Activated CD8-positive, alpha-beta memory T cell treated with anti-CD3 and anti-CD28 coated beads, Interleukin-2, amount 10 ng/mL, durations not matched to agents 7 days and 5 days (primary cell): ENCODE measurements around the gene MGRN1. TPM values are rescaled to one million over a fixed set of nuclear protein-coding genes. Genes with fewer than 3 reads are reported as not detected.
A peak's percentile ranks its signal among the peaks of the same experiment; 100 is the strongest.

Experiments used
- ATAC-seq: fragments of 150-1000 bp; cut with Tn5 transposase; one replicate; pipeline ENCODE4 v1.10.0; 2021; ENCODE audit warnings: moderate library complexity
- CTCF ChIA-PET: fragments of 350-600 bp; sonication (Branson Sonifier 250); formaldehyde crosslinking; loops from one replicate; lab custom pipeline; 2021; ENCODE audit warnings: antibody characterized with exemption; lab: Charles Lee
- DNase-seq: peaks from one replicate; pipeline ENCODE4 v3.0.0-alpha.2; 2020
- H3K27ac Mint-ChIP-seq: one replicate; pipeline ENCODE4 v1.8.0; 2021; ENCODE audit warnings: mild to moderate bottlenecking, mixed read lengths
- H3K27me3 Mint-ChIP-seq: one replicate; pipeline ENCODE4 v1.8.0; 2021; ENCODE audit warnings: mixed read lengths
- H3K36me3 Mint-ChIP-seq: one replicate; pipeline ENCODE4 v1.8.0; 2021; ENCODE audit warnings: mild to moderate bottlenecking, mixed read lengths
- H3K4me1 Mint-ChIP-seq: one replicate; pipeline ENCODE4 v1.8.0; 2021; ENCODE audit warnings: mixed read lengths
- H3K4me3 Mint-ChIP-seq: one replicate; pipeline ENCODE4 v1.8.0; 2021; ENCODE audit warnings: mild to moderate bottlenecking, moderate library complexity, mixed read lengths
- H3K9me3 Mint-ChIP-seq: one replicate; pipeline ENCODE4 v1.8.0; 2022; ENCODE audit warnings: low read depth, mixed read lengths
- total RNA-seq, 2 experiments: library from RNA; stranded (reverse); gene quantifications; one replicate each; pipeline ENCODE4 v1.2.3, GENCODE V29; 2021

The MGRN1 gene
- total RNA-seq, 2 experiments from 2014 or later = 76.9 to 92.1 TPM

DNA sequence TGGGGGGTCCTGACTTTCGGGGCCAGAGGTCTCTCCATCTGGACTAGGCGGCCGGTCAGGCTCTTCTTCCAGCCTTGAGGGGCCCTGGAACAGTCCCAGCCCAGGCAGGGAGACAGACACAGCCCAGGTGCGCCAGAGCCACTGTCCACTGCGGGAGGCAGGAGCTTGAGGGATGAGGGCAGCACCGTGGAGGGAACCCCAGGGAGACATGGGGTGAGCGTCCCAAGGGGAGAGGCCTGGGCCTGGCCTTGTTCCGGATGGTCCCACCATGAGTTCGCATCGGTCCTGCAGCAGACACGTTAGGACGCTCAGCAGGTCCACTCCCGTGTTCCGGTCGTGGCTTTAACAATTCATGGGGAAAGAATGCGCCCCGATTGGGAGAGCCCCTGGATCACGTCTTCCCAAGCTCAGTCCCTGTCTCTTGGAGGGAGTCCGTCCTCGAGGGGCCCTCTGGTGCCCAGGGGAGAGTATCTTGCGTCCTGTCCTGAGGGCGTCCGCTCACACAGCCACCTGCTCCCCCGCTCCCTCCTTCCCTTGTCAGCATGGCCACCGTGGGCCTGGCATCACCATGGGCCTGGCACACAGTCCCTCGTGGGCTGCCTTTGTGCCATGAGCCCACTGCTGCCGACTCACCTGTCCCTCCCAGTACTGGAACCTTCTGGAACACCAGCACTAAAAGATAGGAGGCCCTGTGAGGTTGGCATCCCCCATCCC lies 62.0 kb downstream of the MGRN1 start:
- peaks cover 1% of the 10 kb centered on the region for H3K4me1 Mint-ChIP-seq
- no peak overlapping the region for H3K27ac Mint-ChIP-seq
- no peaks in the 10 kb centered on the region for H3K27me3 Mint-ChIP-seq
- peaks cover 5% of the 10 kb centered on the region for H3K36me3 Mint-ChIP-seq
- CTCF ChIA-PET = no interaction called here
- ATAC-seq = no peak
- no peak overlapping the region for H3K4me3 Mint-ChIP-seq
- H3K9me3 Mint-ChIP-seq = no peaks in the 10 kb centered on the region
- no peak for DNase-seq

DNA sequence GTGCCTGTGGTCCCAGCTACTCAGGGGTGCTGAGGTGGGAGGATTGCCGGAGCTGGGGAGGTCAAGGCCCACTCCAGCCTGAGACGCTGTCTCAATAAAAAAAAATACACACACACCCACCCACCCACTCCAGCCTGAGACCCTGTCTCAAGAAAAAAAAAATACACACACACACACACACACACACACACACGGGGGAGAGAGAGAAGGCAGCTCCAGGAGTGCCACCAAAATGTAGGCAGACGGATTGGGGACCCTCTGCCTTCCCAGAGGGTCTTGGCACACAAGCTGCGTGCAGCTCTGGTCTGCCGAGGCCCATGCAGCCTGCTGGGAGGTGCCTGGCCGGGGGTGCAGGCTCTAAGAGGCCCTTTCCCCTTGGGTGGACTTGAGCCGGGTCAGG lies 62.8 kb downstream of the MGRN1 start:
- no peak overlapping the region for H3K27ac Mint-ChIP-seq
- no peaks in the 10 kb centered on the region for H3K9me3 Mint-ChIP-seq
- peaks cover 5% of the 10 kb centered on the region for H3K36me3 Mint-ChIP-seq
- no peaks in the 10 kb centered on the region for H3K27me3 Mint-ChIP-seq
- no peak for ATAC-seq
- no peak for DNase-seq
- CTCF ChIA-PET = no interaction called here
- H3K4me1 Mint-ChIP-seq = peaks cover 4% of the 10 kb centered on the region
- no peak overlapping the region for H3K4me3 Mint-ChIP-seq

DNA sequence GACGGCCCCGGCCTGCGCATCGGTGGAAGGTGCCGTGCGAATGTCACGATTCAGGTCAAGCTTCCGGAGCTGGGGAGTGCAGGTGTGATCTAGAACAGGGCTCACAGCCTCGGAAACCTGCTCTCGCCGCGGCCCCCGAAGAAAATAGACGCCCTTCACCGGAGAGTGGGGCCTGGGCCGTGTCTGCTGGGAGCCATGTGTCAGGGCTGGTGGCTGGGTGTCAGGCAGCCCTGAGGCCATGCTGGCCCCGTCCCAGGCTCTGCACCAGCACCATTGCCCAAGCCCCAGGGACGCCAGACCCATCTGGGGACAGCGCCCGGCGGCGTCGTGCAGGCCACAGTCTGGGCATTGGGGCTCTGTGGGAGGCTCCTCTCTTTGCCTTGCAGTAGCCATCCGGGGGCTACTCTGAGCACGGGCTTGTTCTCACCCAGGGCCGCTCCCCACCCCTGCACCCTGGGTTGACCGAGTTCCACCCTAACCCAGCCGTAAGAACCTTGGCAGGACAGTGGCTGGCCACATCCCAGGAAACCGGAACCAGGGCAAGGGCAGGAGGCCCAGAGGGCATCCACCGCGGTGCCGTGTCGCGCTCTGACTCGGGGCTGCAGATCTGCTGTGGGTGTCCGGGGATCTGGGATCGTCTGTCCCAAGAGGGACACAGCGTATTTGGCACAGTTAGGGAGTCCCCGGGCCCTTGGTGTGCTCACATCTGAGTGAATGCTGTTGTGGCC lies 63.5 kb downstream of the MGRN1 start:
- Mint-ChIP-seq H3K4me3 (no peak overlapping the region), H3K36me3 (peaks cover 5% of the 10 kb centered on the region), H3K27me3 (no peaks in the 10 kb centered on the region), H3K4me1 (peaks cover 8% of the 10 kb centered on the region), H3K9me3 (no peaks in the 10 kb centered on the region), H3K27ac (no peak overlapping the region)
- CTCF ChIA-PET = no interaction called here
- ATAC-seq (no peak), DNase-seq (no peak)

DNA sequence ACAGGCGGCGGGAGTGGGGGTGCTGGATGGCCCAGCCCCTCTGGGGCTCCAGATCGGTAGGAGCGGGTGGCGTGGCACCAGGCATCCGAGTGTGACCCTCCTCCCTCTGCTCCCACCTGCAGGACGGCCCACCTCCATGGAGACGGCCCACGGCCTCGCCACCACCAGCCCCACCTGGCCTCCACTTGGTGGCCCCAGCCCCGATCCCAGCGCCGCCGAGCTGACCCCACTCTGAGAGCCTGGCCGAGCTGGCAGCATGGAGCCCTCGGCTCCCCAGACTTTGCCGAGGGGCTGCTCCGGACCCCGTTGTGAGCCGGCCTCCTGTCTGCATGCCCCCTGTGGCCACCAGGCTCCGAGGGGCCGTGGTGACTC lies 64.0 kb downstream of the MGRN1 start:
- Mint-ChIP-seq H3K27ac (no peak overlapping the region), H3K36me3 (peaks cover 5% of the 10 kb centered on the region), H3K9me3 (no peaks in the 10 kb centered on the region), H3K4me1 (peaks cover 10% of the 10 kb centered on the region), H3K27me3 (no peaks in the 10 kb centered on the region), H3K4me3 (no peak overlapping the region)
- CTCF ChIA-PET = no interaction called here
- ATAC-seq = no peak
- DNase-seq = no peak

DNA sequence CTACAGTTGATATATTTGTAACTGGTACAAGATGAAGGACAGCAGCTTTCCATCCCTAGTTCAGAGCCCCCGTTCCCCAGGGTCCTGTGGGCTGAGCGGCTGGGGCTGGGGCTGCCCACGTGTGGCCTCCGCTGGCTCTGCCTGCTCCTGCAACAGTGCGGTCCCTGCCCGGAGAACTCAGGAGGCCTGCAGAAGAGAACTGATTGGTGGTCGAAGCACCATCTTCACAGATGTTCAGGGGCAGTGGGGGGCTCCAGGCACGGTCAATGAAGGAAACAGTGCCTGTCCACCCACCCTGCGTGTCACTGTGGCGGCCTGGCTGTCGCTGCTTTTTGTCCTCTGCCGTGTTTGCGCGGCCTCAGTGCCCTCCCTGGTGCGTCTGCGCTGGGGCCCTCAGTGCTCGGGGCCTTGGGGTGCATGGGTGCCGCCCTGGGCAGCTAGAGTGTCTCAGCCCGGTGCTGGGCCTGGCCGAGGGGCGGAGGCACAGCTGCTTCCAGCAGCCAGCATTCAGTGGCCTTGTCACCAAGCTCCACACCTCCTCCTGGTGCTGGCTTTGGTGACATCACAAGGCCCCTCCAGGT lies 64.6 kb downstream of the MGRN1 start:
- DNase-seq = no peak
- Mint-ChIP-seq H3K36me3 (peaks cover 5% of the 10 kb centered on the region), H3K27ac (no peak overlapping the region), H3K9me3 (no peaks in the 10 kb centered on the region), H3K27me3 (no peaks in the 10 kb centered on the region), H3K4me1 (peaks cover 10% of the 10 kb centered on the region), H3K4me3 (no peak overlapping the region)
- CTCF ChIA-PET = no interaction called here
- no peak for ATAC-seq

DNA sequence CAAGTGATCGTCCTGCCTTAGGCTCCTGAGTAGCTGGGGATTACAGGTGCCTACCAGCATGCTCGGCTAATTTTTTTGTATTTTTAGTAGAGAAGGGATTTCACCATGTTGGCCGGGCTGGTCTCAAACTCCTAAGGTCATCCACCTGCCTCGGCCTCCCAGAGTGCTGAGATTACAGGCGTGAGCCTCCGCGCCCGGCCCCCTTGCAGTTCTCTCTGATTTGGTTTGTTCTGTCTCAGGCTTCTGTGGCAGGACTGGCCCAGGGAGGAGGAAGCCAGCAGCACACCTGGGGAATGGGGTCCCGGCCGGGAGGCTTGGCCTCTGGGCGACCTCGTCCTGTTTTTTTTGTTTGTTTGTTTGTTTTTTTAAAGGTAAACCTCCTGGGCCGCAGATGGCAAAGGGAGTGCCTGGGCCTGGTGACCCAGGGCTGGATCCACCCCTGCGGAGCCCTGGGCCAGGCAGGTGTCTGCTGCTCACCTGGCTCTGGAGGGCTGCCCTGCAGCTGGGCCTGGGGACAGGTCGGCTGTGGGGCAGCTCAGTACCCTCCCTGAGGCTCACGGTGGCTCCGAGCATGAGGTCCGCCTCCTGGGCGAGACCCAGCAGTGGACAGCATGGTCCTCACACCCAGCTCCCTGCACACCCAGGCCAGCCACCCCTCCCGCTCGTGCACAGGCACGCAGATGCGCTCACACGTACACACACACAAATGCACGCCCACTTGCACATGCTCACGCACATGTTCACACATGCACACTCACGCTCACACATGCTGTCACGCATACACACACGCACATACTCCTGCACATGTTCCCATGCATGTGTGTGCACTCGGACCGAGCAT lies 65.5 kb downstream of the MGRN1 start:
- CTCF ChIA-PET = no interaction called here
- H3K9me3 Mint-ChIP-seq = no peaks in the 10 kb centered on the region
- no peak overlapping the region for H3K27ac Mint-ChIP-seq

DNA sequence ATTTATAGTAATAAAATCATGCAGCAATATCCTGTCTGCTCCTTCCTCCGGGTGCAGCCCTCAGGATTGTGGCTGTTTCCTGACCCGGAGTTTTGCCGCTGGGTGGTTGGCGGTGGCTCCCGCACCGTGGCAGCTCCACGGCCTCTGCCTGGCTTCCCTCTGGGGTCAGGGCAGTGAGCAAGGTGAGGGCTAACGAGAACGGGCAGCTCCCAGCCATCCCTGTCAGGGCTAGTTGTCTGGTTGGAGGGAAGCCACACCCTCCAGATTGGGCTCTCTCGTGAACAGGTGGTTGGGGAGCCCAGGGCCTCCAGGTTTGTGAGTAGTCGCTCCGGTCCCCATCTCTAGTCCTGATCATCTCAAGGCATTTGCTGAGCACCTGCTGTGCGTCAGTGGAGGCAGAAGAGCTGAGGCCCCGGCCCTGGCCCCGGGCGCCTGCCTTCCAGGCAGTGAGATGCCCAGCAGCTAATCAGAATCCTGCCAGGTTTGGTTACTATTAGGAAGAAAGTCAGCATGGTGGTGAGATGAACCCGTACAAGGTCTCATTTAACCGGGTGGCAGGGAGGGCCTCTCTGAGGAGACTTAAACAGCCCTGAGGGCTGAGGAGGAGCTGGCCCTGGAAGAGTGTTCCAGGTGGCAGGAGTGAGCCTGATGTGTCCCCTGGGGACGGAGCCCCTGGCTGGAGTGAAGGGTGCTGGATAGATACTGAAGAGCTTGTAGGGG lies 66.5 kb downstream of the MGRN1 start:
- no peak overlapping the region for H3K4me3 Mint-ChIP-seq

More for the DNA sequence above, 65.5 kb downstream of the MGRN1 start:
- Mint-ChIP-seq H3K27me3 (no peaks in the 10 kb centered on the region), H3K4me3 (no peak overlapping the region), H3K36me3 (peaks cover 5% of the 10 kb centered on the region), H3K4me1 (peaks cover 12% of the 10 kb centered on the region)
- ATAC-seq = no peak
- no peak for DNase-seq

DNA sequence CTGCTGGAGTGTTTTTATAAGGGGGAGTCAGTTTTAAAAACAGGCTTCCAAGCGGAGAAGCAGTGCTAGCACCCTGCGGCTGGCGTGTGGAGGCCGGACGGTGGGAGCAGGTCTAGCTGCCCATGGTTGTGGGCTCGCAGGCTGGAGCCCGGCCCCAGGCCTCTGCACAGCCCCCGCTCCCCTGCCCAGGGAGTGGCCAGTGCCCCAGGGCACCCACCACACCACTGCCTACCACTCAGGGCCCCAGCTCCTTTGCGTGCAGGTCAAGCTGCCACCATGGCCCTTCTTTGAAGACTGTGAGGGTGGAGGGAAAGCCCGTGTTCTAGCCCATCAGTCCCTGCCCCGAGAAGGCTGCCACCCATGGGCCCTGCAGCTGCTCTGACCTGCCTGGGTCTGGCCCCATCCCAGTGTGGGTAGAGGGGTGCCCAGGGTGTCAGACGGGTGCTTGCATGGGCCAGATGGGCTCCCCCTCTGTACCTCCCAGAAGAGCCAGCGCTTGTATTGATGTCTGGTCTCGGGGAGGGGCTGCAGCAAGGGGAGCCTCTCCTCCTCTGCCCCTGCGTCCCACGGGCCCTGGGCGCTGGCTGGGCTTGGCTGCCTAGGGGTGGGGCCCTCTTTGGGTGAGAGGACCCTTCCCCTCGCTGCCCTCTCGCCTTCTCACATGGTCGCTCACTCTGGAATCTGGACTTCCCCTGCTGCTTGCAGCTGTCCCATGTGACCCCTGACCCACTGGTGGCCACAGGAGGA lies 67.2 kb downstream of the MGRN1 start:
- H3K9me3 Mint-ChIP-seq = no peaks in the 10 kb centered on the region
- no peaks in the 10 kb centered on the region for H3K27me3 Mint-ChIP-seq
- H3K4me3 Mint-ChIP-seq = no peak overlapping the region
- no peak for ATAC-seq
- peaks cover 17% of the 10 kb centered on the region for H3K4me1 Mint-ChIP-seq
- no peak for DNase-seq
- H3K36me3 Mint-ChIP-seq = peaks cover 10% of the 10 kb centered on the region
- no peak overlapping the region for H3K27ac Mint-ChIP-seq
- CTCF ChIA-PET = interaction anchor here (1.0 to 3.7 kb wide), 3 partner anchors 15 to 68 kb away, joined by 3 to 12 read pairs (median 7); partner anchors contain the start of gene MGRN1

More for the DNA sequence above, 66.5 kb downstream of the MGRN1 start:
- ATAC-seq (no peak), DNase-seq (no peak)
- CTCF ChIA-PET = interaction anchor here (1.7 to 3.7 kb wide), 2 partner anchors 41 to 67 kb away, joined by 7 to 12 read pairs; partner anchors contain the start of gene MGRN1
- peak overlapping the region; percentile 54 for H3K27ac Mint-ChIP-seq
- no peaks in the 10 kb centered on the region for H3K9me3 Mint-ChIP-seq
- H3K4me1 Mint-ChIP-seq = peaks cover 17% of the 10 kb centered on the region
- H3K36me3 Mint-ChIP-seq = peaks cover 10% of the 10 kb centered on the region
- no peaks in the 10 kb centered on the region for H3K27me3 Mint-ChIP-seq

DNA sequence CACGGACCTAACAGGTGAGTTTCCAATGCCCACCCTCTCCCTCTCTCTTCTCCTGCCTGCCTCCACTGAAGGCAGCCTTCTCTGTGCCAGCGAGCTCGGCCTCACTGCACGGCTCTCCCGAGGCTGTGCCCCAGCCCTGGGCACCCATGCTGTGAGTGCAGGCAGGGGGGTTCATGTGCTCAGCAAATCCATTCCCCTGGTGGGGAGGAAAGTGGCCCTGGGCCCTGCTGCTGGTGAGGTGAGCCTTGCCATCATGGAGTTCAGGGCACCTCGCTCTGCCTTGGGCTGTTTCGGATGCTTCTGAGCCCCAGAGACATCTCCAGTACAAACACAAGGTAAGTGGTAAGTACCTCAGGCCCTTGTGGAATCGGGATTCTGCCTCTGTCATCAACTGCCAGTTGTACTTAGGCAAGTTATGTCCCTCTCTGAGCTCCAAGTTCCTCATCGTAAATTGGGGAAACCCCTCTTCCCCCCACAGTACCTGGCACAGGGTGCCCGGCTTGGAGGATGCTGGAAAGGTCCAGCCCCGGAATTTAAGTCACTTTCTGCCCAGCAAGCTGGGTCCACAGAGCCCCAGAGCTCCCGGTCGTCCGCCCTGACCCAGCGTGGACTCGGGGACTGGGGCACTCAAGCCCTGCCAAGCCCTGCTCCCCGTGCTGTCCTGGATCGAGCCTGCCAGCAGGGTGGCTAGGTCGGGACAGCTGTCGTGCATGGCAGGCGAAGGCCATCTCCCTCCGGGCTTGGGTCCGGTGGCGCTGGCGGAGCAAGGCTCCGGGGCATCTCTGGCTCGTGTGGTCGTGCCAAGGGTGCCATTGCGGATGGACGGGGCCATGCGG lies 68.1 kb downstream of the MGRN1 start:
- DNase-seq (peak; percentile 51), ATAC-seq (peak; percentile 17)
- H3K9me3 Mint-ChIP-seq = no peaks in the 10 kb centered on the region
- peaks cover 8% of the 10 kb centered on the region for H3K36me3 Mint-ChIP-seq
- CTCF ChIA-PET = interaction anchor here (0.6 to 3.7 kb wide), 5 partner anchors 8 to 69 kb away, joined by 3 to 12 read pairs (median 3); partner anchors contain the start of gene MGRN1
- peak overlapping the region; percentile 82 for H3K27ac Mint-ChIP-seq
- H3K4me1 Mint-ChIP-seq = peaks cover 17% of the 10 kb centered on the region
- H3K27me3 Mint-ChIP-seq = no peaks in the 10 kb centered on the region
- H3K4me3 Mint-ChIP-seq = peak overlapping the region; percentile 79

DNA sequence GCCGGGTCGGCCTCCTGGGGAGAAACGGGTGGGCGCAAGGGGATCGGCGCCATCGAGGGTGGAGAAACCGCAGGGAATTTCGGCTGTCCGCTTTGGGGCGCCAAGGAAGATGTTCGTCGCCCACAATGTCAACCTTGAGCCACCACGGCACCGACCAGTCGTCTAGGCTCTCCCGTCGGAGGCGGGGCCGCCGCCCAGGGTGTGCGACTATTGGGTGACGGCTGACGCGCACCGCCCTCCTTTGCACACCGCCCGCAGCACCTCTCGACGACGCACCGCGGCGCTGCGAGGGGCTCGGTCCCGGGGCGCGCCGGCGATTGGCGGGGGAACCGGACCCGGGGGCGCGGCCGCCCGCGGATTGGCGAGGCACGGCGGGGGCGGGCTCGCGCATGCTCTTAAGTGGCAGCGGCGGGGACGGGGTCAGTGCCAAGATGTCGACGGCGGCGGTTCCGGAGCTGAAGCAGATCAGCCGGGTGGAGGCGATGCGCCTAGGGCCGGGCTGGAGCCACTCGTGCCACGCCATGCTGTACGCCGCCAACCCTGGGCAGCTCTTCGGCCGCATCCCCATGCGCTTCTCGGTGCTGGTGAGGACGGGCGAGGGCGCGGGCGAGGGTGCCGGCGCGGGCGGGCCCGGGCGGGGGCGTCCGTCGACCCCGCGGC lies 68.8 kb downstream of the MGRN1 start, which contains the start of gene NUDT16L1:
Gene NUDT16L1 (plus strand): TSS at position 267 of the 660 bp plus-strand sequence. CDS start 165 bp downstream, at position 432.
- Mint-ChIP-seq H3K9me3 (no peaks in the 10 kb centered on the region), H3K27me3 (no peaks in the 10 kb centered on the region), H3K4me3 (peak within 1 kb of the TSS; percentile 79), H3K36me3 (peaks cover 6% of the 10 kb centered on the region), H3K4me1 (peaks cover 17% of the 10 kb centered on the region), H3K27ac (peak within 1 kb of the TSS; percentile 82)
- CTCF ChIA-PET = interaction anchor here (0.7 to 3.7 kb wide), 5 partner anchors 9 to 70 kb away, joined by 3 to 12 read pairs (median 3); partner anchors contain the start of gene MGRN1
- peak; percentile 97 for DNase-seq
- ATAC-seq = peak; percentile 95
